AG04450 (cell line): ENCODE measurements around the gene KLHL17. TPM values are rescaled to one million over a fixed set of nuclear protein-coding genes. Genes with fewer than 3 reads are reported as not detected.
"Not testable (repeated sequence)": the region's sequence is repeated elsewhere in the genome, so short reads cannot be mapped to it uniquely, and the experiment has no call there.

ENCODE experiments used
- CTCF ChIA-PET: fragments of 300-600, 350-600 bp; formaldehyde crosslinking; extraction: SDS; loops from one replicate; lab custom pipeline; 2022; ENCODE audit warnings: antibody characterized with exemption, inconsistent platforms; lab: Charles Lee
- POLR2A ChIA-PET: fragments of 350-600 bp; formaldehyde crosslinking; extraction: SDS; loops from one replicate; lab custom pipeline; 2021; ENCODE audit warnings: antibody characterized with exemption, inconsistent platforms; lab: Yijun Ruan, JAX
- DNase-seq: peaks from one replicate; pipeline ENCODE4 v3.0.0-alpha.2; 2011; ENCODE audit warnings: low read depth, low spot score
- H3K27ac ChIP-seq: one replicate; pipeline ENCODE4 v1.5.1; 2012; ENCODE audit warnings: low read depth, low read length, control low read depth
- H3K27me3 ChIP-seq: one replicate; pipeline ENCODE4 v1.6.0; 2012; ENCODE audit warnings: low read length; ENCODE audit not compliant: control insufficient read depth, insufficient read depth
- H3K4me3 ChIP-seq: 2 replicates; pipeline ENCODE4 v1.5.1; 2011; ENCODE audit warnings: mild to moderate bottlenecking, low read depth, low read length, control low read depth
- H3K9me3 ChIP-seq: 2 replicates; pipeline ENCODE4 v1.5.1; 2012; ENCODE audit warnings: low read length; ENCODE audit not compliant: control insufficient read depth, insufficient read depth
- polyA plus RNA-seq: library from polyadenylated mRNA; depleted of rRNA; stranded (reverse); fragments of >200 nt; gene quantifications from 2 replicates; pipeline ENCODE4 v1.2.3, GENCODE V29; 2011
- TF ChIP-seq, protein P1 (sequence below): IDR thresholded peaks from 2 replicates; pipeline ENCODE4 v1.5.1; 2011; ENCODE audit warnings: low read depth, low read length, control low read depth, inconsistent platforms

KLHL17 gene
- polyA plus RNA-seq, 1 experiment, result 5.5 TPM

GRCh38 chr1:993379-993995, 33.1 kb downstream of the KLHL17 start:
- H3K27me3 ChIP-seq, result peaks cover 12% of the 10 kb centered on the region
- peaks cover 23% of the 10 kb centered on the region for H3K9me3 ChIP-seq
- TF ChIP-seq, protein P1, sequence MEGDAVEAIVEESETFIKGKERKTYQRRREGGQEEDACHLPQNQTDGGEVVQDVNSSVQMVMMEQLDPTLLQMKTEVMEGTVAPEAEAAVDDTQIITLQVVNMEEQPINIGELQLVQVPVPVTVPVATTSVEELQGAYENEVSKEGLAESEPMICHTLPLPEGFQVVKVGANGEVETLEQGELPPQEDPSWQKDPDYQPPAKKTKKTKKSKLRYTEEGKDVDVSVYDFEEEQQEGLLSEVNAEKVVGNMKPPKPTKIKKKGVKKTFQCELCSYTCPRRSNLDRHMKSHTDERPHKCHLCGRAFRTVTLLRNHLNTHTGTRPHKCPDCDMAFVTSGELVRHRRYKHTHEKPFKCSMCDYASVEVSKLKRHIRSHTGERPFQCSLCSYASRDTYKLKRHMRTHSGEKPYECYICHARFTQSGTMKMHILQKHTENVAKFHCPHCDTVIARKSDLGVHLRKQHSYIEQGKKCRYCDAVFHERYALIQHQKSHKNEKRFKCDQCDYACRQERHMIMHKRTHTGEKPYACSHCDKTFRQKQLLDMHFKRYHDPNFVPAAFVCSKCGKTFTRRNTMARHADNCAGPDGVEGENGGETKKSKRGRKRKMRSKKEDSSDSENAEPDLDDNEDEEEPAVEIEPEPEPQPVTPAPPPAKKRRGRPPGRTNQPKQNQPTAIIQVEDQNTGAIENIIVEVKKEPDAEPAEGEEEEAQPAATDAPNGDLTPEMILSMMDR, result no peak
- no peak for DNase-seq
- no peak overlapping the region for H3K27ac ChIP-seq
- CTCF ChIA-PET, result interaction anchor here (0.7 to 2.9 kb wide), 4 partner anchors 8 to 10 kb away, joined by 3 to 14 read pairs (median 6); no protein-coding TSS in a partner anchor
- POLR2A ChIA-PET, result interaction anchor here (1.2 kb wide), 1 partner anchor 280 kb away, joined by 3 read pairs; the partner anchor contains the start of gene UBE2J2
- no peak overlapping the region for H3K4me3 ChIP-seq

DNA sequence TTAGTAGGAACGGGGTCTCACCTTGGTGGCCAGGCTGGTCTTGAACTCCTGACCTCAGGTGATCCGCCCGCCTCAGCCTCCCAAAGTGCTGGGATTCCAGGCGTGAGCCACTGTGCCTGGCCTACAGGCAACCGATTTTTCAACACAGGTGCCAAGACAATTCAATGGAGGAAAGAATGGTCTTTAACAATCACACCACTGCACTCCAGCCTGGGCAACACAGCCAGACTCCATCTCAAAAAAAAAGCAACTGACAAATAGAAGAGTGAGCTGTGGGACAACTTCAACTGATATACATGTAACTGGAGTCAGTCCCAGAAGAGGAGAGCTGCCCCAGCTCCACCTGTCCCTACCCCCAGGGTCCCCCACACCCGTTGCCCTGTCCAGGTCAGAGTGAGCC, 34.2 kb downstream of the KLHL17 start:
- peaks cover 12% of the 10 kb centered on the region for H3K27me3 ChIP-seq
- POLR2A ChIA-PET, result interaction anchor here (1.2 kb wide), 1 partner anchor 279 kb away, joined by 3 read pairs; the partner anchor contains the start of gene UBE2J2
- not testable (repeated sequence) for H3K4me3 ChIP-seq, DNase-seq, H3K27ac ChIP-seq
- H3K9me3 ChIP-seq, result peaks cover 23% of the 10 kb centered on the region
- CTCF ChIA-PET, result interaction anchor here (0.6 to 2.9 kb wide), 3 partner anchors 8 to 119 kb away, joined by 3 to 14 read pairs (median 5); no protein-coding TSS in a partner anchor

- TF ChIP-seq, protein P1, result no peak
- H3K9me3 ChIP-seq, result peaks cover 23% of the 10 kb centered on the region
- POLR2A ChIA-PET, result no interaction called here
- CTCF ChIA-PET, result interaction anchor here (2.9 kb wide), 1 partner anchor 11 kb away, joined by 14 read pairs; no protein-coding TSS in a partner anchor
- no peak overlapping the region for H3K27ac ChIP-seq
- H3K4me3 ChIP-seq, result no peak overlapping the region
- no peak for DNase-seq
- H3K27me3 ChIP-seq, result peaks cover 12% of the 10 kb centered on the region
Measured at GRCh38 chr1:995665-996633, 35.6 kb downstream of the KLHL17 start.

- CTCF ChIA-PET, result interaction anchor here (1.0 kb wide), 1 partner anchor 13 kb away, joined by 3 read pairs; no protein-coding TSS in a partner anchor
- peaks cover 12% of the 10 kb centered on the region for H3K27me3 ChIP-seq
- TF ChIP-seq, protein P1, result no peak
- POLR2A ChIA-PET, result no interaction called here
- no peak overlapping the region for H3K27ac ChIP-seq
- H3K4me3 ChIP-seq, result no peak overlapping the region
- H3K9me3 ChIP-seq, result peaks cover 15% of the 10 kb centered on the region
- no peak for DNase-seq
Measured at GRCh38 chr1:996851-997712, 36.7 kb downstream of the KLHL17 start.

- ChIA-PET CTCF (interaction anchor here (1.0 kb wide), 1 partner anchor 13 kb away, joined by 3 read pairs; no protein-coding TSS in a partner anchor), POLR2A (no interaction called here)
- Histone ChIP-seq H3K4me3 (no peak overlapping the region), H3K9me3 (peaks cover 11% of the 10 kb centered on the region), H3K27ac (no peak overlapping the region), H3K27me3 (peaks cover 12% of the 10 kb centered on the region)
- no peak for DNase-seq
- TF ChIP-seq, protein P1, result no peak
Measured at GRCh38 chr1:997713-997992, 37.3 kb downstream of the KLHL17 start.
